Neural cell (in vitro differentiated cells): ENCODE data around the gene GLT8D1.

Experiments used
- CTCF ChIP-seq: fragments of 450-650 bp; IDR thresholded peaks from 2 replicates; pipeline ENCODE4 v1.5.1; 2014; ENCODE audit warnings: antibody characterized with exemption, mild to moderate bottlenecking, moderate library complexity; ENCODE audit not compliant: poor library complexity, severe bottlenecking
- EP300 ChIP-seq: fragments of 450-650 bp; conservative IDR thresholded peaks from 2 replicates; pipeline ENCODE4 v1.6.1; 2014; ENCODE audit warnings: antibody characterized with exemption, mild to moderate bottlenecking, moderate library complexity; ENCODE audit not compliant: poor library complexity, severe bottlenecking
- EZH2 ChIP-seq: fragments of 200-600, 300-800 bp; shearing (Covaris generic), sonication (generic); IDR thresholded peaks from 2 replicates; pipeline ENCODE4 v1.6.1; 2014; ENCODE audit warnings: antibody characterized with exemption, low read length, borderline replicate concordance, mild to moderate bottlenecking; ENCODE audit not compliant: insufficient read depth, poor library complexity, severe bottlenecking
- MXI1 ChIP-seq: fragments of 450-650 bp; conservative IDR thresholded peaks from 2 replicates; pipeline ENCODE4 v1.6.1; 2014; ENCODE audit warnings: antibody characterized with exemption, mild to moderate bottlenecking; ENCODE audit not compliant: poor library complexity, severe bottlenecking
- POLR2AphosphoS5 ChIP-seq: IDR thresholded peaks from 2 replicates; pipeline ENCODE4 v1.6.1; 2012
- RAD21 ChIP-seq: fragments of 450-650 bp; conservative IDR thresholded peaks from 2 replicates; pipeline ENCODE4 v1.6.1; 2014; ENCODE audit warnings: antibody characterized with exemption, mild to moderate bottlenecking, moderate library complexity
- REST ChIP-seq: IDR thresholded peaks from 2 replicates; pipeline ENCODE4 v1.6.1; 2012; ENCODE audit warnings: borderline replicate concordance
- SMC3 ChIP-seq: fragments of 450-650 bp; conservative IDR thresholded peaks from 2 replicates; pipeline ENCODE4 v1.6.1; 2014; ENCODE audit warnings: antibody characterized with exemption, mild to moderate bottlenecking, moderate library complexity; ENCODE audit not compliant: poor library complexity
- TAF1 ChIP-seq: IDR thresholded peaks from 2 replicates; pipeline ENCODE4 v1.6.1; 2012; ENCODE audit warnings: low read depth

GRCh38 chr3:52704611-52705437, 767 bp downstream of the GLT8D1 start:
- TF ChIP-seq REST (no peak), POLR2AphosphoS5 (no peak), CTCF (no peak), EP300 (no peak), TAF1 (no peak), EZH2 (no peak), SMC3 (no peak), RAD21 (no peak), MXI1 (peak; percentile 21)
